ENCODE data around the gene ZMYND8.

GRCh38 chr20:47211036-47211435, 145.5 kb downstream of the ZMYND8 start:
- TF ChIP-seq CTCF (conservative IDR thresholded peaks at IDR 0.05; ENCODE audit: low read depth, low read length), result no peak
- no peak for TF ChIP-seq SMC3 (IDR thresholded peaks at IDR 0.05; ENCODE audit: low read depth, low read length)
- no peak for TF ChIP-seq POLR2A (IDR thresholded peaks at IDR 0.05; ENCODE audit: low read depth, low read length)
- no peak for TF ChIP-seq RFX5 (IDR thresholded peaks at IDR 0.05; ENCODE audit: low read depth, low read length)
- TF ChIP-seq CEBPB (IDR thresholded peaks at IDR 0.05; ENCODE audit: low read depth, low read length), result no peak
- no peak for TF ChIP-seq RAD21 (IDR thresholded peaks at IDR 0.05; ENCODE audit: low read length)
- no peak for TF ChIP-seq MAFK (IDR thresholded peaks at IDR 0.05; ENCODE audit: low read depth, low read length)
- TF ChIP-seq NFE2L2 (IDR thresholded peaks at IDR 0.05; ENCODE audit: low read depth, low read length), result no peak

Data from IMR-90 (cell line).